ENCODE data around the gene PTH1R.

Gene PTH1R

GRCh38 chr3:46898321-46899150, 21.0 kb downstream of the PTH1R start:
- no peak overlapping the region for H3K4me3 ChIP-seq (ENCODE audit: low read depth, low read length)
- no peak for TF ChIP-seq MAX (IDR thresholded peaks at IDR 0.05; ENCODE audit: low read depth, low read length)
- no peak for TF ChIP-seq CTCF (IDR thresholded peaks at IDR 0.05; ENCODE audit: low read depth, low read length)
- no peak for TF ChIP-seq MYC (IDR thresholded peaks at IDR 0.05; ENCODE audit: low read depth, low read length)
- no peak for TF ChIP-seq POLR2A (IDR thresholded peaks at IDR 0.05; ENCODE audit: extremely low read depth, insufficient read length)
- DNase-seq (ENCODE audit: low read depth), result no peak

- H3K4me3 ChIP-seq (ENCODE audit: low read depth, low read length), result no peak overlapping the region
- DNase-seq (ENCODE audit: low read depth), result no peak
- no peak for TF ChIP-seq CTCF (IDR thresholded peaks at IDR 0.05; ENCODE audit: low read depth, low read length)
These were observed 21.9 kb downstream of the PTH1R start for GRCh38 chr3:46899151-46900006.

- no peak for TF ChIP-seq POLR2A (IDR thresholded peaks at IDR 0.05; ENCODE audit: extremely low read depth, insufficient read length)
- TF ChIP-seq MYC (IDR thresholded peaks at IDR 0.05; ENCODE audit: low read depth, low read length), result no peak
- TF ChIP-seq CTCF (IDR thresholded peaks at IDR 0.05; ENCODE audit: low read depth, low read length), result no peak
- no peak for TF ChIP-seq MAX (IDR thresholded peaks at IDR 0.05; ENCODE audit: low read depth, low read length)
These were observed 22.4 kb downstream of the PTH1R start for GRCh38 chr3:46900007-46900292.

GRCh38 chr3:46900356-46900755, 22.8 kb downstream of the PTH1R start:
- H3K4me3 ChIP-seq (ENCODE audit: low read depth, low read length), result no peak overlapping the region
- TF ChIP-seq POLR2A (IDR thresholded peaks at IDR 0.05; ENCODE audit: extremely low read depth, insufficient read length) (no peak), MYC (IDR thresholded peaks at IDR 0.05; ENCODE audit: low read depth, low read length) (no peak)
- no peak for DNase-seq (ENCODE audit: low read depth)

More at GRCh38 chr3:46900007-46900292, 22.4 kb downstream of the PTH1R start:
- no peak for DNase-seq (ENCODE audit: low read depth)
- no peak overlapping the region for H3K4me3 ChIP-seq (ENCODE audit: low read depth, low read length)

GRCh38 chr3:46901061-46901460, 23.5 kb downstream of the PTH1R start:
- no peak for TF ChIP-seq CTCF (IDR thresholded peaks at IDR 0.05; ENCODE audit: low read depth, low read length)
- TF ChIP-seq MAX (IDR thresholded peaks at IDR 0.05; ENCODE audit: low read depth, low read length), result no peak
- TF ChIP-seq POLR2A (IDR thresholded peaks at IDR 0.05; ENCODE audit: extremely low read depth, insufficient read length), result no peak
- TF ChIP-seq MYC (IDR thresholded peaks at IDR 0.05; ENCODE audit: low read depth, low read length), result no peak
- DNase-seq (ENCODE audit: low read depth), result no peak
- H3K4me3 ChIP-seq (ENCODE audit: low read depth, low read length), result no peak overlapping the region

- TF ChIP-seq POLR2A (IDR thresholded peaks at IDR 0.05; ENCODE audit: extremely low read depth, insufficient read length), result no peak
- no peak overlapping the region for H3K4me3 ChIP-seq (ENCODE audit: low read depth, low read length)
- no peak for DNase-seq (ENCODE audit: low read depth)
These were observed 24.2 kb downstream of the PTH1R start for GRCh38 chr3:46901591-46902187.

All from NB4 (cell line).